HG03066 (cell line): ENCODE measurements around the gene IGSF8.
A peak's percentile ranks its signal among the peaks of the same experiment; 100 is the strongest.

Experiments used
- ATAC-seq: cut with Tn5 transposase; IDR thresholded peaks from one replicate; pipeline ENCODE4 v1.9.1; 2021; ENCODE audit warnings: low read depth; ENCODE audit not compliant: unreplicated experiment

Gene IGSF8

GRCh38 chr1:160046494-160047110 lies 51.8 kb downstream of the IGSF8 start:
- peak; percentile 73 for ATAC-seq

DNA sequence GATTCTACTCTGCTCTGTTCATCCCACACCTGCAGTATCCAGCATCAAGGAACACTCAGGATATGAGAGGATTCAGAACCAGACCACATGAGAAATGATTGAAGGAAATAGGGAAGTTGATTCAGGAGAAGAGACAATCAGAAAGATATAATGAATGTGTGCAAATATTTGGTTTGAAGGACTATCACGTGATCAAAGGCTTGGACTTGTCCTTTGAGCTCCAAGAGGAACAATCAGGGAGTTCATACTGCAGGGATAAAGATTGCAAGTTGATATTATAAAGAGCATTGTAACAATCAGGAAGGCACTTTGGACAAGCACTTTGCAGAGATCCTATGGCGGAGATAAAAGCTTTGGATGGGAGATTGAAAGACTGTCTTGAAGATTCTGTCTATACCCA lies 52.8 kb downstream of the IGSF8 start:
- no peak for ATAC-seq

GRCh38 chr1:160043543-160043942 lies 54.9 kb downstream of the IGSF8 start:
- ATAC-seq: no peak
